DND-41 (cell line): ENCODE results near the gene SELENOS.

Experiments
- EZH2 ChIP-seq: IDR thresholded peaks from 3 replicates; pipeline ENCODE4 v1.6.1; 2012; ENCODE audit warnings: borderline replicate concordance, low read depth, mild to moderate bottlenecking, moderate library complexity, low read length, inconsistent platforms; ENCODE audit not compliant: severe bottlenecking
- TF ChIP-seq, protein P1 (sequence below): IDR thresholded peaks from 2 replicates; pipeline ENCODE4 v1.5.1; 2012; ENCODE audit warnings: borderline replicate concordance, low read length, moderate library complexity, mild to moderate bottlenecking; ENCODE audit not compliant: poor library complexity, severe bottlenecking; ENCODE audit errors: extremely low read depth

DNA sequence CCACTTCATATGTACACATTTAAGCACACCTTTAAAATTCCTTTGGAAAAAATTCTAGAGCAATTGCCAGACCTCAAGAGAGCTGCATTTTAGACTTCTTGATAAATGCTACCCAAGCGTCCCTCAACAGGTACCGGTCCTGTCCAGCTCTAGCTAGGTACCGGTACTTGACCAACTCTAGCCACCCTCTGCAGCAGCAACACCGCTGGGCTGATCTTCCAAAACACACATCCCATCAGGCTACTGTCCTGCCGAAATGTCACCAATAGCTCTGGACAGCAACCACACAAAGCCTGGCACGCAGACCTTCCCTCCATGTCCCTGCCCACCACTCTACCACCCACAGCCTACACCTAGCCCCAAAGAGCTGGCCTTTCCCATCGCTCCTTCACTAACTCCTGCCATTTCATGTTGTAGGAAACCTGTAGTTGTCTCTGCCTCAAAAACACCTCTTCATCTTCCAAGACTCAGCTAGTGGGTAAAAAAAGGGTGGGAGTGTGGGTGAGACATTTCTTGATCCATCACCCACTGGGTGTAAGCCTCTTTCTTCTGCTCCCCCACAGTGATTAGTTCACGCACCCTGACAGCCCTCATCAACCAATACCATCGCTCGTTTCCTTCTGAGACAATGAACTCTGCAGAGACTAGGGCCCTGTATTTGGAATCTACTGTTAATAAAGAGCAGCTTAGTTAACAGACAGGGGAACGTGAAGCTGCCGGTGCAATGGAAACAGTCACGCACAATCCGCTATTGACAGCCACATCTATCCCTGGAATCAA, 32.2 kb downstream of the SELENOS start:
- TF ChIP-seq, protein P1, sequence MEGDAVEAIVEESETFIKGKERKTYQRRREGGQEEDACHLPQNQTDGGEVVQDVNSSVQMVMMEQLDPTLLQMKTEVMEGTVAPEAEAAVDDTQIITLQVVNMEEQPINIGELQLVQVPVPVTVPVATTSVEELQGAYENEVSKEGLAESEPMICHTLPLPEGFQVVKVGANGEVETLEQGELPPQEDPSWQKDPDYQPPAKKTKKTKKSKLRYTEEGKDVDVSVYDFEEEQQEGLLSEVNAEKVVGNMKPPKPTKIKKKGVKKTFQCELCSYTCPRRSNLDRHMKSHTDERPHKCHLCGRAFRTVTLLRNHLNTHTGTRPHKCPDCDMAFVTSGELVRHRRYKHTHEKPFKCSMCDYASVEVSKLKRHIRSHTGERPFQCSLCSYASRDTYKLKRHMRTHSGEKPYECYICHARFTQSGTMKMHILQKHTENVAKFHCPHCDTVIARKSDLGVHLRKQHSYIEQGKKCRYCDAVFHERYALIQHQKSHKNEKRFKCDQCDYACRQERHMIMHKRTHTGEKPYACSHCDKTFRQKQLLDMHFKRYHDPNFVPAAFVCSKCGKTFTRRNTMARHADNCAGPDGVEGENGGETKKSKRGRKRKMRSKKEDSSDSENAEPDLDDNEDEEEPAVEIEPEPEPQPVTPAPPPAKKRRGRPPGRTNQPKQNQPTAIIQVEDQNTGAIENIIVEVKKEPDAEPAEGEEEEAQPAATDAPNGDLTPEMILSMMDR = no peak
- no peak for TF ChIP-seq EZH2
